GM23338 (cell line): ENCODE measurements around the gene SRSF7.

Source experiments
- CREB1 ChIP-seq: fragments of 250-450 bp; sonication (Bioruptor Pico); IDR thresholded peaks from 2 replicates; pipeline ENCODE4 v1.5.0; 2020; ENCODE audit warnings: low read depth, mild to moderate bottlenecking, moderate library complexity
- CTCF ChIP-seq, 2 experiments: fragments of 200-600 bp in 1 of 2; sonication (generic) in 1 of 2; conservative IDR thresholded peaks; 2 replicates each; pipeline versions ENCODE4 v1.5.1 to v1.6.1; 2016 to 2017; ENCODE audit warnings: antibody characterized with exemption in 2 of 2, low read depth in 2 of 2, mild to moderate bottlenecking in 2 of 2, moderate library complexity in 1 of 2
- ETS1 ChIP-seq: IDR thresholded peaks from 2 replicates; pipeline ENCODE4 v1.6.1; 2016; ENCODE audit warnings: antibody characterized with exemption
- EZH2 ChIP-seq: fragments of 200-600 bp; sonication (generic); IDR thresholded peaks from one replicate; pipeline ENCODE4 v1.8.0; 2017; ENCODE audit warnings: antibody characterized with exemption, mild to moderate bottlenecking, low read depth; ENCODE audit not compliant: unreplicated experiment
- EZH2phosphoT487 ChIP-seq: fragments of 200-600 bp; sonication (generic); IDR thresholded peaks from one replicate; pipeline ENCODE4 v1.8.1; 2018; ENCODE audit warnings: antibody characterized with exemption; ENCODE audit not compliant: unreplicated experiment
- JUNB ChIP-seq: IDR thresholded peaks from one replicate; pipeline ENCODE4 v1.6.1; 2016; ENCODE audit warnings: antibody characterized with exemption; ENCODE audit not compliant: unreplicated experiment
- NANOG ChIP-seq: IDR thresholded peaks from 2 replicates; pipeline ENCODE4 v1.6.1; 2016; ENCODE audit warnings: antibody characterized with exemption, borderline replicate concordance
- POLR2AphosphoS5 ChIP-seq: IDR thresholded peaks from 2 replicates; pipeline ENCODE4 v1.6.1; 2016; ENCODE audit warnings: antibody characterized with exemption, low read depth
- REST ChIP-seq: IDR thresholded peaks from one replicate; pipeline ENCODE4 v1.6.1; 2018; ENCODE audit warnings: antibody characterized with exemption; ENCODE audit not compliant: unreplicated experiment
- ZNF114 ChIP-seq: fragments of 250-450 bp; sonication (Bioruptor Pico); IDR thresholded peaks from 2 replicates; pipeline ENCODE4 v1.5.0; 2020; ENCODE audit warnings: mild to moderate bottlenecking, moderate library complexity
- ZNF331 ChIP-seq: fragments of 250-450 bp; sonication (Bioruptor Pico); IDR thresholded peaks from 2 replicates; pipeline ENCODE4 v1.5.0; 2020; ENCODE audit warnings: low read depth, mild to moderate bottlenecking, moderate library complexity

- no peak for TF ChIP-seq CTCF (conservative IDR thresholded peaks at IDR 0.05; ENCODE audit: low read depth in 2 of 2)
- TF ChIP-seq EZH2phosphoT487, result no peak
- no peak for TF ChIP-seq JUNB
- no peak for TF ChIP-seq NANOG
- TF ChIP-seq POLR2AphosphoS5, result no peak
- TF ChIP-seq REST, result no peak
- TF ChIP-seq ETS1, result no peak
- TF ChIP-seq EZH2, result no peak
- no peak for TF ChIP-seq CREB1 (CRISPR knock-in tag)
- TF ChIP-seq ZNF114 (CRISPR knock-in tag), result no peak
- no peak for TF ChIP-seq ZNF331
Observed at GRCh38 chr2:38771632-38772031, 20.5 kb upstream of the SRSF7 start.
